CD4-positive, alpha-beta T cell treated with Interleukin-12 subunit alpha and Interleukin-12 subunit beta, for 1 hour (primary cell): ENCODE measurements around the gene DMD.

Experiments
- DNase-seq: peaks from one replicate; pipeline ENCODE4 v3.0.0-alpha.2; 2020

The DMD gene

GRCh38 chrX:31570658-31571057 lies 1640.7 kb downstream of the DMD start:
- no peak for DNase-seq

GRCh38 chrX:31563792-31564191 lies 1647.6 kb downstream of the DMD start:
- DNase-seq = no peak

- no peak for DNase-seq
These were observed 1655.8 kb downstream of the DMD start for GRCh38 chrX:31555506-31555905.

GRCh38 chrX:31551913-31552312 lies 1659.4 kb downstream of the DMD start:
- no peak for DNase-seq

GRCh38 chrX:31550158-31550557 lies 1661.2 kb downstream of the DMD start:
- DNase-seq = no peak

GRCh38 chrX:31547816-31548215 lies 1663.5 kb downstream of the DMD start:
- no peak for DNase-seq

- no peak for DNase-seq
These were observed 1663.9 kb downstream of the DMD start for GRCh38 chrX:31547416-31547815.

- no peak for DNase-seq
These were observed 1665.2 kb downstream of the DMD start for GRCh38 chrX:31546126-31546525.

- DNase-seq = no peak
These were observed 1665.6 kb downstream of the DMD start for GRCh38 chrX:31545726-31546125.

- DNase-seq = no peak
These were observed 1666.2 kb downstream of the DMD start for GRCh38 chrX:31545191-31545590.

- no peak for DNase-seq
These were observed 1667.7 kb downstream of the DMD start for GRCh38 chrX:31543634-31544033.

GRCh38 chrX:31542566-31542965 lies 1668.8 kb downstream of the DMD start:
- DNase-seq = no peak

GRCh38 chrX:31540313-31540712 lies 1671.0 kb downstream of the DMD start:
- DNase-seq = no peak

- DNase-seq = no peak
These were observed 1683.8 kb downstream of the DMD start for GRCh38 chrX:31527455-31528126.

- DNase-seq = no peak
These were observed 1687.3 kb downstream of the DMD start for GRCh38 chrX:31523884-31524536.

- no peak for DNase-seq
These were observed 1688.6 kb downstream of the DMD start for GRCh38 chrX:31522760-31523159.

GRCh38 chrX:31521941-31522340 lies 1689.4 kb downstream of the DMD start:
- no peak for DNase-seq

GRCh38 chrX:31516527-31516926 lies 1694.8 kb downstream of the DMD start:
- DNase-seq = no peak

- no peak for DNase-seq
These were observed 1703.0 kb downstream of the DMD start for GRCh38 chrX:31508338-31508737.

GRCh38 chrX:31506928-31507327 lies 1704.4 kb downstream of the DMD start:
- DNase-seq = no peak

- no peak for DNase-seq
These were observed 1705.0 kb downstream of the DMD start for GRCh38 chrX:31506360-31506759.

GRCh38 chrX:31500921-31501320 lies 1710.4 kb downstream of the DMD start:
- no peak for DNase-seq

- no peak for DNase-seq
These were observed 1712.2 kb downstream of the DMD start for GRCh38 chrX:31499109-31499508.

- no peak for DNase-seq
These were observed 1714.3 kb downstream of the DMD start for GRCh38 chrX:31497086-31497485.

- DNase-seq = no peak
These were observed 1723.4 kb downstream of the DMD start for GRCh38 chrX:31487951-31488350.
